Measurements from ENCODE around the gene TMEM139. TPM values are rescaled to one million over a fixed set of nuclear protein-coding genes. Genes with fewer than 3 reads are reported as not detected.

TMEM139 gene
- total RNA-seq, 4 donors from 2014 or later, result 1.1 to 3.8 (median 1.6) TPM; not detected in 1

DNA sequence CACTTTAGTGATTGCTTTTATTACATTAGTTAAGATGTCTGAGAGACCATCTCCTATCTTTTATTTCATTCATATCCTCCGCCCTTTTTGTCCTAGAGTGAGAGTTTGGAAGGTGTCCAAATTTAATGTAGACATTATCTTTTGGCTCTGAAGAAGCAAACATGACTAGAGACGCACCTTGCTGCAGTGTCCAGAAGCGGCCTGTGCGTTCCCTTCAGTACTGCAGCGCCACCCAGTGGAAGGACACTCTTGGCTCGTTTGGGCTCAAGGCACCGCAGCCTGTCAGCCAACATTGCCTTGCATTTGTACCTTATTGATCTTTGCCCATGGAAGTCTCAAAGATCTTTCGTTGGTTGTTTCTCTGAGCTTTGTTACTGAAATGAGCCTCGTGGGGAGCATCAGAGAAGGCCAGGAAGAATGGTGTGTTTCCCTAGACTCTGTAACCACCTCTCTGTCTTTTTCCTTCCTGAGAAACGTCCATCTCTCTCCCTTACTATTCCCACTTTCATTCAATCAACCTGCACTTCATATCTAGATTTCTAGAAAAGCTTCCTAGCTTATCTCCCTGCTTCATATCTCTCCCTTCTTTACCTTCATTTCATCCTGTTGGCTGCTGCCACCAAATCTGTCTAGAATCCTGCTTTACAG, 20.8 kb downstream of the TMEM139 start:
- ATAC-seq (ENCODE audit: low FRiP score), result no peak
- DNase-seq (ENCODE audit: low spot score), result peak; percentile 75
- TF ChIP-seq, protein P1, sequence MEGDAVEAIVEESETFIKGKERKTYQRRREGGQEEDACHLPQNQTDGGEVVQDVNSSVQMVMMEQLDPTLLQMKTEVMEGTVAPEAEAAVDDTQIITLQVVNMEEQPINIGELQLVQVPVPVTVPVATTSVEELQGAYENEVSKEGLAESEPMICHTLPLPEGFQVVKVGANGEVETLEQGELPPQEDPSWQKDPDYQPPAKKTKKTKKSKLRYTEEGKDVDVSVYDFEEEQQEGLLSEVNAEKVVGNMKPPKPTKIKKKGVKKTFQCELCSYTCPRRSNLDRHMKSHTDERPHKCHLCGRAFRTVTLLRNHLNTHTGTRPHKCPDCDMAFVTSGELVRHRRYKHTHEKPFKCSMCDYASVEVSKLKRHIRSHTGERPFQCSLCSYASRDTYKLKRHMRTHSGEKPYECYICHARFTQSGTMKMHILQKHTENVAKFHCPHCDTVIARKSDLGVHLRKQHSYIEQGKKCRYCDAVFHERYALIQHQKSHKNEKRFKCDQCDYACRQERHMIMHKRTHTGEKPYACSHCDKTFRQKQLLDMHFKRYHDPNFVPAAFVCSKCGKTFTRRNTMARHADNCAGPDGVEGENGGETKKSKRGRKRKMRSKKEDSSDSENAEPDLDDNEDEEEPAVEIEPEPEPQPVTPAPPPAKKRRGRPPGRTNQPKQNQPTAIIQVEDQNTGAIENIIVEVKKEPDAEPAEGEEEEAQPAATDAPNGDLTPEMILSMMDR (IDR thresholded peaks at IDR 0.05), result no peak

DNA sequence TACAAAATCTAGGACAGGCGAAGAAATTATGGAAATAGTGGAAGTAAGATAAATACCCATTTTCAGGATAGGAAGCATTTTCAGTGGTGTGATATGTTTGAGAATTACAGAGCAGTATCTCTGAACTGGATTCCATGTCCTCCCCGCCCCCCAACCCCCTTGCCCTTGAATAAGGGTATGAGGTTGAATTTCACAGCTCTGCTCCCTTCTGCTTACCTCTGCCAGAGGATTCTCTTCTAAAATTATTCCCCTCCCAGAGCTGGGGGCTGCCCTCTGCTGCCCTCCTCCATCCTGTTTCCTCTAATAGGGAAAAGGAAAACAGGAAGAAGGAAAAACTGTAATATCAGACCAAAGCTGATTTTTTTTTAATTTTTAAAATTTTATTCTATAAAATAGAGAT, 23.9 kb downstream of the TMEM139 start:
- DNase-seq (ENCODE audit: low spot score) (no peak), ATAC-seq (ENCODE audit: low FRiP score) (no peak)
- TF ChIP-seq, protein P1 (IDR thresholded peaks at IDR 0.05), result no peak

DNA sequence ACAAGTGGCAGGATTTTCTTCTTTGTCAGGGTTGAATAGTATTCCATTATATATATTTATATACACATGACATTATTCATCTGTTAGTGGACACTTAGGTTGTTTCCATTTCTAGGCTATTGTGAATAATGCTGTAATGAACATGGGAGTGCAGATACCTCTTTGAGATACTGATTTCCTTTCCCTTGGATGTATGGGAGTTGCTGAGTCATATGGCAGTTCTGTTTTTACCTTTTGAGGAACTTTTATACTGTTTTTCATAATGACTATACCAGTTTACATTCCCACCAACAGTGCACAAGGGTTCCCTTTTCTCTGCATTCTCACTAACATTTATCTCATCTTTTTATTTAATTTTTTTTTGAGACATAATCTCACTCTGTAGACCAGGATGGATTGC, 29.4 kb downstream of the TMEM139 start:
- TF ChIP-seq, protein P1 (IDR thresholded peaks at IDR 0.05), result no peak
- DNase-seq (ENCODE audit: low spot score) (no peak), ATAC-seq (ENCODE audit: low FRiP score) (no peak)

DNA sequence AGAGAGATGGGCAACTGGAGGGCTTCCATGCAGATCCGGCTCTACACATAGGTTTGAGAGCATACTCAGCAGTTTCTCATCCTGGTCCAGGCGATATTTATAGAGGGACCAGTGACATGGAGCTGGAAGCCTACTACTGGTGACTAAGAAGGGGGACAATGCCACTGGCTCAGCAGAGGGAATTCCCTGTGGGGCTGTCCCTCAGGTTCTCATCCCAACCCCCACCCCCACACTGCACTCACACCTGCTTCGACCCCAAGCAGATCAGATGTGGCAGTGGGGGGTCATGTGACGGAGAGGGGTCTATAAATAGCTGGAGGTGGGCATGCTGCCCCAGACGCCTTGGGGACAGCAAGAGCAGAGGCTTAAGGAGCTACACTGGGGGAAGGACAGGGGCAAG, 31.0 kb downstream of the TMEM139 start, which contains the start of gene CLCN1:
Gene CLCN1 (plus strand): TSS at position 336 of the 400 bp plus-strand sequence. CDS start 102 bp downstream, outside the sequence.
- DNase-seq (ENCODE audit: low spot score) (no peak), ATAC-seq (ENCODE audit: low FRiP score) (no peak)

DNA sequence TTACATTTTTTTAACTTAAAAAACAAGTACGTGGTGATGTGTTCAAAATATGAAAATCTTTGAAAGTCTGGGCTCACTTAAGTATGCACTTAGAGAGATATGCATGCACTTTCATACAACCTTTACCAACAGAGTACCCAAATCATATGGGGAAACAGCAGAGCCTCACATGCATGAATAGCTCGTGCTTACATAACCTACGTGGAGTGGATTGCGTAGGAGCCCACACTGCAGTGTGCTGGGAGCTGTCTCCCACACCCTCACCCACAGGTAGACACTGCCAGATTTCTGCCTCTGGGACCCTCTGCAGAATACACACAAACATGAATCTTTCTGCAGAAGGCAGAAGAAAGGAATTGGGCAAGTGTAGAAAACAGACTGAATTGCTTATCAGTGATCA, 31.7 kb downstream of the TMEM139 start:
- DNase-seq (ENCODE audit: low spot score), result no peak
- no peak for ATAC-seq (ENCODE audit: low FRiP score)
- TF ChIP-seq, protein P1 (IDR thresholded peaks at IDR 0.05), result no peak

More for the DNA sequence above, 31.0 kb downstream of the TMEM139 start, which contains the start of gene CLCN1:
- TF ChIP-seq, protein P1 (IDR thresholded peaks at IDR 0.05), result no peak

DNA sequence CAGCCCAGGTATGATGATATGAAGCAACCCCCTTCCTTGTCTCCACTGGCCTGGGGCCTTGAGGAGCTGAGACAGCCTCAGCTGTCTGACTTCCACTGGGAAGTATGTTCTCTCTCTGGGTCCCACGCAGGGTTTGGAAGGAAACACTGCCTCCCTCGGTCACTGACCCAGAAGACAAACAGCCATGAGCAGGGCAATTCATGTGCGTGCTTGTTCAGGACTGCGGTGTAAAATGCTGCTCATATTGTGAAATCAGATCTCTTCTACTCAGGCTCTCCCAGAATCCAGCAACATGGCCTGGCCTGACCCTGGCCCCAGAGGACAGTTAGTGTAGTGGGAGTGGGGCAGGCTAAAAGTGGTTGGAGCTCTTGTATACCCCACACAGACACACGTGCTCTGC, 33.9 kb downstream of the TMEM139 start:
- DNase-seq (ENCODE audit: low spot score) (no peak), ATAC-seq (ENCODE audit: low FRiP score) (peak; percentile 55)
- TF ChIP-seq, protein P1 (IDR thresholded peaks at IDR 0.05), result no peak

DNA sequence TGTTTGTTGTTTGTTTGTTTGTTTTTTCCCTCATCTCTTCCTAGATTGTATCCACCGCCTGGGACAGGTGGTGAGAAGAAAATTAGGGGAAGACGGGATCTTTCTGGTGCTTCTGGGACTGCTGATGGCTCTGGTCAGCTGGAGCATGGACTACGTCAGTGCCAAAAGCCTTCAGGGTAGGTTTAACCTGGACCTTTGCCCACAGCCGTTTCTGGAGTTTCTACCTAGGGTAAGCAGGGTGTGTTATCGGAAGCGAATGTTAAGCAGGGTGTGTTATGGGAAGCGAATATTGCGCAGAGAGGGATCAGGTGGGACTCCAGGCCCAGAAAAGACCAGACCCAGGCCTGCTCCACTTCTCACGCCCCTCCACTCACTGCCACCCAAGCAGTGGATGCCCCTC, 35.9 kb downstream of the TMEM139 start:
- no peak for ATAC-seq (ENCODE audit: low FRiP score)
- TF ChIP-seq, protein P1 (IDR thresholded peaks at IDR 0.05), result no peak

More for the DNA sequence above, 35.9 kb downstream of the TMEM139 start:
- DNase-seq (ENCODE audit: low spot score), result no peak
